ENCODE results near the gene MEIOC.

MEIOC gene

DNA sequence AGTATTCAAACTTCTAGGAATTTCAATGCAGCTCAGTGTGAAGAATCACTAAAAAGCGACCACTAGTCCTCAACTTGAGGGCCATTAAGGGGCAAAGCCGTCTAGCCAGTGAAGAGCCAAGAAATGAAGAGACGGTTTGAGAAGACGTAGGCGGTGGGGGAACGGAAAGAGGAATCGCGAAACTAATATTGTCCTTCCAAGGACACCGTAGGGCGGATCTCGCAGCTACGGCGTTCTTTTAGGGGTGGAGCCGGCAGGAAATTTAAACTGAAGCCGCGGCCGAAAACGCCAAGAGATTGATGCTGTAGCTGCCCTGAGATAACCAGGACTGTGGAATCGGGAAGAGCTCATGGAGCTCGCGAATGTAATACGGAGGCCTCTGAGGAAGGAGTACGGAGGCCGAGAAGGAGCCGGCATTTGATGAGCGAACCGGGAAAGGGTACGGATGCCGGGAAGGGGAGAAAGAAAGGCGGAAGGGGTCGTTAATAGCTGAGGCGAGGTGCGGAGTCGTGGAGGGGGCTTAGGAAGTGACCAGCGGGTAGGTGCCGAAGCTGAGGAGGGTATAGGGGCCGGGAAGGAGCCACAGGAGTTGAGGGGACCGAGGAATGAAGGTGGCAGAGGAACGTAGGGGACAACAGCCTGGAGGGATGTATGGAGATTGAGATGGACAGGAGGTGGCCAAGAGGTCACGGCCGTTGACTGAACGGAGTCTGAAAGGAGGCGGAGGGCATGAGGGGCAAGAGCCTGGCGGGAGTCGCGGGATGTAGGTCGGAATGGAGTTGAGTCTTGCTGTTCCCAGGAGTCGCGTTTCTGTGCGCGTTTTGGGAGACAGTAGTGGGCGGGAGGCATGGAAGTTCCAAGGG, 52.4 kb downstream of the MEIOC start, which contains the start of gene DBF4B:
DBF4B (plus strand) TSS at position 265 of the 863 bp plus-strand sequence; CDS start at position 421, 156 bp downstream.
- DNase-seq (ENCODE audit: low read depth in 2 of 2): peak; percentile 73 to 78

GRCh38 chr17:44719444-44719843, 63.2 kb downstream of the MEIOC start:
- DNase-seq (ENCODE audit: low read depth in 2 of 2): no peak

DNA sequence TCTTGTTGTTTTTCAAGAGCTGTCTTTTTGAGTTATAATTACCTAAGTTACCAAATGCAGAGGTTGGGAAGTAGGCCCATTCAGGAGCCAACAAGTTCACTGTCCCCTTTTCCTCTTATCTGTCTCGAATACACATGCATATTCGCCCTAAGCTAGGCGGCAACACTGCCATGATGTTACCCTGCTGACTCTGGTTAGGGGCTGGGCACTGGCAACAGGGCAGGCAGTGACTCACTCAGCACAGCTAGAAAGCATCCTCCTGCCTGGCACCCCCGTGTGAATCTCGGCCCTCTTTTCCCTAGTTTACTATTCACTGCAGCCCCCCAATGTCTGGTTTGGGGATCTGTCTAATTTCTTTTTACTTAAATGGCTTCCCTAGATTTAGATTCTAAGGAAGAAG, 66.0 kb downstream of the MEIOC start:
- no peak for DNase-seq (ENCODE audit: low read depth in 2 of 2)

Data from stimulated activated CD8-positive, alpha-beta memory T cell treated with anti-CD3 and anti-CD28 coated beads, Interleukin-7, amount 100 ng/mL, for 4 hours (primary cell).